ENCODE measurements around the gene NCSTN. TPM values are rescaled to one million over a fixed set of nuclear protein-coding genes. Genes with fewer than 3 reads are reported as not detected.

Gene NCSTN
- total and polyA plus RNA-seq, 10 of the 15 experiments (the other 5 are each of a cell fraction or from before 2014, with no cell fraction given) = 33.3 to 88.2 (median 60.4) TPM

DNA sequence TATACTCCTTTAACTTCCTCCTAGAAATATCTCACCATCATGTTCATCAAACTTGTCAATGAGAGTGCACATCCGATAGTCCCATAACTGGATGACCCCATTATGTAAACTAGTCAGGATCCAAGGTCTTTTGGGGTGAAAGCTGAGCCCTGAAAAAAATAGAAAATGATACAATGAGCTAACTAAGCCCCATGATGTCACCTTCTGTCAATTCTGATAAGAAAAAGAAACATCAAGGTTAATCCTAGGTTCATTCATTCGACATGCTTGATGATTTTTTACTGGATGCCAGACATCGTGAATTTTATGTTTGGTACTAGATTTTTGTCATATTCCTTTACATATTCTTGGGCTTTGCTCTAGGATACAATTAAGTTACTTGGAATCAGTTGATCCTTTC, 3.0 kb upstream of the NCSTN start:
- intact Hi-C loops (cut with micrococcal nuclease; ENCODE audit: unreplicated experiment) (loop anchor here (5.0 kb wide), 1 partner anchor 267 kb away; no protein-coding TSS in a partner anchor), in situ Hi-C loops (cut with MboI) (loop anchor here (25.0 kb wide), 1 partner anchor 1303 kb away; no protein-coding TSS in a partner anchor)
- no peak overlapping the region for H3K27ac ChIP-seq (ENCODE audit: control insufficient read depth, insufficient read depth)
- POLR2A ChIA-PET = no interaction called here
- SMC1A ChIA-PET (ENCODE audit: uncharacterized antibody, unreplicated experiment) = interaction anchor here (0.9 to 1.8 kb wide), 5 partner anchors 11 to 235 kb away, joined by 3 to 7 read pairs (median 4); no protein-coding TSS in a partner anchor
- no peak for FAIRE-seq
- ATAC-seq = no peak
- no peak overlapping the region for H3K9ac ChIP-seq (ENCODE audit: control insufficient read depth, insufficient read depth, low read length)
- no peaks in the 10 kb centered on the region for H3K9me3 ChIP-seq (replicated peaks; ENCODE audit: control insufficient read depth, insufficient read depth, low read length)
- peaks cover 65% of the 10 kb centered on the region for H3K79me2 ChIP-seq (ENCODE audit: control insufficient read depth, insufficient read depth, low read length)
- H4K20me1 ChIP-seq (ENCODE audit: control insufficient read depth, insufficient read depth) = no peaks in the 10 kb centered on the region
- TF ChIP-seq SPI1 (IDR thresholded peaks at IDR 0.05; ENCODE audit: borderline replicate concordance, insufficient read depth, low read depth, low read length) (no peak), EED (IDR thresholded peaks at IDR 0.05; ENCODE audit: low read depth) (no peak), CREM (IDR thresholded peaks at IDR 0.05; ENCODE audit: low read depth) (no peak), RBBP5 (conservative IDR thresholded peaks at IDR 0.05) (no peak), IKZF1 (conservative IDR thresholded peaks at IDR 0.05) (no peak), PML (IDR thresholded peaks at IDR 0.05; ENCODE audit: low read length) (no peak), STAT1 (conservative IDR thresholded peaks at IDR 0.05) (no peak), CEBPB (IDR thresholded peaks at IDR 0.05; ENCODE audit: borderline replicate concordance in 1 of 2, low read depth in 2 of 2, low read length in 2 of 2) (no peak)
- TF ChIP-seq, protein P1, sequence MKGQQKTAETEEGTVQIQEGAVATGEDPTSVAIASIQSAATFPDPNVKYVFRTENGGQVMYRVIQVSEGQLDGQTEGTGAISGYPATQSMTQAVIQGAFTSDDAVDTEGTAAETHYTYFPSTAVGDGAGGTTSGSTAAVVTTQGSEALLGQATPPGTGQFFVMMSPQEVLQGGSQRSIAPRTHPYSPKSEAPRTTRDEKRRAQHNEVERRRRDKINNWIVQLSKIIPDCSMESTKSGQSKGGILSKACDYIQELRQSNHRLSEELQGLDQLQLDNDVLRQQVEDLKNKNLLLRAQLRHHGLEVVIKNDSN (IDR thresholded peaks at IDR 0.05; ENCODE audit: borderline replicate concordance, extremely low read length, insufficient read depth, low read depth, low read length) = no peak
- TF ChIP-seq, protein P2, sequence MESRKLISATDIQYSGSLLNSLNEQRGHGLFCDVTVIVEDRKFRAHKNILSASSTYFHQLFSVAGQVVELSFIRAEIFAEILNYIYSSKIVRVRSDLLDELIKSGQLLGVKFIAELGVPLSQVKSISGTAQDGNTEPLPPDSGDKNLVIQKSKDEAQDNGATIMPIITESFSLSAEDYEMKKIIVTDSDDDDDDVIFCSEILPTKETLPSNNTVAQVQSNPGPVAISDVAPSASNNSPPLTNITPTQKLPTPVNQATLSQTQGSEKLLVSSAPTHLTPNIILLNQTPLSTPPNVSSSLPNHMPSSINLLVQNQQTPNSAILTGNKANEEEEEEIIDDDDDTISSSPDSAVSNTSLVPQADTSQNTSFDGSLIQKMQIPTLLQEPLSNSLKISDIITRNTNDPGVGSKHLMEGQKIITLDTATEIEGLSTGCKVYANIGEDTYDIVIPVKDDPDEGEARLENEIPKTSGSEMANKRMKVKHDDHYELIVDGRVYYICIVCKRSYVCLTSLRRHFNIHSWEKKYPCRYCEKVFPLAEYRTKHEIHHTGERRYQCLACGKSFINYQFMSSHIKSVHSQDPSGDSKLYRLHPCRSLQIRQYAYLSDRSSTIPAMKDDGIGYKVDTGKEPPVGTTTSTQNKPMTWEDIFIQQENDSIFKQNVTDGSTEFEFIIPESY (IDR thresholded peaks at IDR 0.05) = no peak
- RAD21 ChIA-PET (ENCODE audit: unreplicated experiment) = interaction anchor here (1.0 kb wide), 1 partner anchor 240 kb away, joined by 3 read pairs; no protein-coding TSS in a partner anchor
- H3K4me3 ChIP-seq = peak overlapping the region; percentile 56; the same call in 1 of the 2 replicates
- WGBS (ENCODE audit: insufficient coverage, insufficient replicate concordance, low lambda C conversion rate, missing lambda C conversion rate) = 100% methylated on average over 3 of the region's 3 CpGs
- CTCF ChIA-PET = interaction anchor here (1.5 to 2.9 kb wide), 6 partner anchors 11 to 88 kb away, joined by 4 to 10 read pairs (median 5); no protein-coding TSS in a partner anchor
- no peaks in the 10 kb centered on the region for H3K27me3 ChIP-seq (replicated peaks in 1 of 2; ENCODE audit: control insufficient read depth in 2 of 2, insufficient read depth in 2 of 2, low read length in 1 of 2)
- no peak overlapping the region for H2AFZ ChIP-seq (ENCODE audit: control insufficient read depth, low read depth, low read length)
- H3K36me3 ChIP-seq (ENCODE audit: control insufficient read depth in 2 of 2, insufficient read depth in 2 of 2, low read length in 1 of 2) = peaks cover 0 to 18% of the 10 kb centered on the region in 2 experiments; a peak in 3 of 4 replicates
- BruUV-seq (replicated peaks) = no TSS peak
- H3K4me1 ChIP-seq (ENCODE audit: control insufficient read depth, insufficient read depth, low read length) = 0 out of 2 replicates have a peak, but pooled peaks cover 3% of the 10 kb centered on the region
- no peak for DNase-seq (ENCODE audit: low read depth, low spot score)
- H3K4me2 ChIP-seq (ENCODE audit: control insufficient read depth, insufficient read depth) = peak overlapping the region; percentile 72

All from GM12878 (cell line).